Fibroblast of gingiva (primary cell): ENCODE data around the gene GPBAR1.

Source experiments
- DNase-seq: peaks from one replicate; pipeline ENCODE4 v3.0.0-alpha.2; 2011; ENCODE audit warnings: low read depth

Gene GPBAR1

GRCh38 chr2:218285604-218286003 is 24.8 kb downstream of the GPBAR1 start:
- DNase-seq: peak; percentile 96

- DNase-seq: peak; percentile 99
Observed at GRCh38 chr2:218286570-218287459, 26.0 kb downstream of the GPBAR1 start.

GRCh38 chr2:218289639-218290315 is 29.0 kb downstream of the GPBAR1 start:
- DNase-seq: peak; percentile 62

- DNase-seq: no peak
Observed at GRCh38 chr2:218290316-218291261, 29.8 kb downstream of the GPBAR1 start.

GRCh38 chr2:218291318-218292047 is 30.7 kb downstream of the GPBAR1 start:
- DNase-seq: peak; percentile 14

GRCh38 chr2:218292048-218293014 is 31.5 kb downstream of the GPBAR1 start, which contains the start of gene TMBIM1:
TMBIM1 (minus strand) TSS chr2:218292503; CDS start chr2:218282141, 10,362 bp downstream.
- DNase-seq: peak; percentile 72

- DNase-seq: no peak
Observed at GRCh38 chr2:218293715-218294429, 33.1 kb downstream of the GPBAR1 start.

GRCh38 chr2:218294430-218295022 is 33.7 kb downstream of the GPBAR1 start:
- no peak for DNase-seq

GRCh38 chr2:218295029-218295428 is 34.2 kb downstream of the GPBAR1 start:
- no peak for DNase-seq

GRCh38 chr2:218296200-218296599 is 35.4 kb downstream of the GPBAR1 start:
- no peak for DNase-seq

- DNase-seq: no peak
Observed at GRCh38 chr2:218296847-218297246, 36.0 kb downstream of the GPBAR1 start.

- DNase-seq: no peak
Observed at GRCh38 chr2:218298314-218298875, 37.6 kb downstream of the GPBAR1 start.

- no peak for DNase-seq
Observed at GRCh38 chr2:218300141-218300540, 39.3 kb downstream of the GPBAR1 start.

- DNase-seq: peak; percentile 59
Observed at GRCh38 chr2:218301176-218301819, 40.5 kb downstream of the GPBAR1 start.

GRCh38 chr2:218305383-218305782 is 44.6 kb downstream of the GPBAR1 start:
- no peak for DNase-seq

- no peak for DNase-seq
Observed at GRCh38 chr2:218306184-218306920, 45.5 kb downstream of the GPBAR1 start.

GRCh38 chr2:218307415-218308090 is 46.7 kb downstream of the GPBAR1 start:
- no peak for DNase-seq
